GM04504 (cell line): ENCODE data around the gene CEP41.

ENCODE experiments used
- DNase-seq: peaks from one replicate; pipeline ENCODE4 v3.0.0-alpha.2; 2012; ENCODE audit warnings: low read depth

The CEP41 gene

DNA sequence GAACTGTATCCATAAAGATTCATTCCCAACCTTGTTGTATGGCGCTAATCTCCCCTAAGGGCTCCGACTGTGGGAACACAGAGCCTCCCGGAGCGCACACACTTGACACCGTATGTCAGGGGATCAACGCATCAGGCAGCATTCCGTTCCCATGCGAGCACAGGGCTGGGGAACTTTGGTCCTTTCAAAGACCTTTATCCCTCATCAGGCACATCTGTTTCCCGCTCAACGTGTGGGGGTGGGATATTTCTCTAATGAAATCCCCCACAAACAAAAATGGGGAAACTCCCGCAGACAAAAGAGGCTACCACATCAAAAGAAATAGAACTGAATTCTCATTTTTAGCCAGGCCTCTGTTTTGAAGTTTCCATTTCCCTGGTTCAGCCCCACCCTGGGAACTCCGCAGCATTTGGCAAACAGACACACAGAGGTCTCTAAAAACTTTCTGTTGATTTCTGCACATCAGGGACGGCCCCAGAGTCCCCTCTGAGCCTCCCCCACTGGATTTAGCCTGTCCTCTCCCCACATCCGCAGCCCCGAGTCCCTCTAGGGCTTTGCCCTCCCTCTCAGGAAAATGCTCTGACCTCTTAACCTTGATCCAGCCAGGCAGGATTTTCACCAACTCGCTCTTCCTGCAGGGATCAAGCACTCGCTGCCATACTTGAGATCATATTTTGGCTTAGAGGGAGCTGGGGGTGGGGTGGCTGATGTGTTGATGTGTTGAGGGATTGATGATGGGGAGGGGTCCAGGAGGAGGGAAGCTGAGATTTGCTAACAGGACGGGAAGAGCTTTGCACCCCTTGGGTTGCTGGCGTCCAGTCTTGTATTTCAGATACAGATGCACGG lies 89.6 kb downstream of the CEP41 start:
- DNase-seq: no peak

GRCh38 chr7:130349911-130350782 lies 90.7 kb downstream of the CEP41 start:
- DNase-seq: no peak

- no peak for DNase-seq
Measured at GRCh38 chr7:130346941-130347340, 93.9 kb downstream of the CEP41 start.

DNA sequence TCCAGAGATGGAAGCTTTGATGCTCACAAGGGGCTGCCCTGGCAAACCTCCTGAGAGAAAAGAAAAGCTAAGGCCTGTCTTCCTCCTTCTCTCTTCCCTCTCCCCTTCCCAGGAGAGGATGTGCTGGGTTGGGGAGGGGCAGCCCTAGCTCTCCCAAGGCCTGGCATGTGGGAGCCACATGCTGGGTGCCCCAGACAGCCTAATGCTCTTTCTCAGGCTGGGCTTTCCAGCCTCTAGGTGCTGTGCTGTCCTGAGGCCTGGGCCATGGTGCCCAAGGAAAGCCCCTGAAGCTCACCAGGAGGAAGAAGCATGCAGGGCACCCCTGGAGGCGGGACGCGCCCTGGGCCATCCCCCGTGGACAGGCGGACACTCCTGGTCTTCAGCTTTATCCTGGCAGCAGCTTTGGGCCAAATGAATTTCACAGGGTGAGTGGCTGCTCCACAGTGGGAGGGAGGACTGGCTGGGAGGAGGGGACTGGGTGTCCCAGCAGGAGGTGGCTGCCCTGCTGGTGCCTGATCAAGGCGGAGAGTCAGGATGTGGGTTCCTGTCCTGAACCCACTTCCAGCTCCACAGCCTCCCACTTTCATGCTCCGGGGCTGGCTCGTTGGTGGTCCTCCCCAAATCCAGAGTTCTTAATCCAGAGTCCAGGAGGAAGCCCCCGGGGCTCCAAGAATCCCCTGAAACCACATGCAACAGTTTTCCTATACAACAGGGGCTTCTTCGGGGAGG lies 94.5 kb downstream of the CEP41 start:
- DNase-seq: no peak

DNA sequence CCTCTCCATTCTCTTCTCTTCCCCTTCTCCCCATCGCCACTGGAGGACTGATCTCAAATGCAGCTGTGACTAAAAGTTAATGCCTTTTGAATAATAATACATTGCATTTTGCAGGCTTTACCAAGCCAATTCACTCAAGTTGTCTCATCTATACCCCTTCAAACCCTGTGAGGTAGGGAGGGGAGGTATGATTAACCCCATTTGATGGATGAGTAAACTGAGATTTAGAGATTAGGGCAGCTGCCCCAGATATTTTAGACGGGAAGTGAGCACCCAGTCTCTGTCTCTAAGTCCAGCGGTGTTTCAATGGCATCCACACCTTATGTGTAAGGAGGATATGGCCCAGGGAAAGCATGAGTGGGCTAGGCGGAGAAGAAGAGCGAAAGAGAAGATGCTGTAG lies 95.1 kb downstream of the CEP41 start:
- no peak for DNase-seq

DNA sequence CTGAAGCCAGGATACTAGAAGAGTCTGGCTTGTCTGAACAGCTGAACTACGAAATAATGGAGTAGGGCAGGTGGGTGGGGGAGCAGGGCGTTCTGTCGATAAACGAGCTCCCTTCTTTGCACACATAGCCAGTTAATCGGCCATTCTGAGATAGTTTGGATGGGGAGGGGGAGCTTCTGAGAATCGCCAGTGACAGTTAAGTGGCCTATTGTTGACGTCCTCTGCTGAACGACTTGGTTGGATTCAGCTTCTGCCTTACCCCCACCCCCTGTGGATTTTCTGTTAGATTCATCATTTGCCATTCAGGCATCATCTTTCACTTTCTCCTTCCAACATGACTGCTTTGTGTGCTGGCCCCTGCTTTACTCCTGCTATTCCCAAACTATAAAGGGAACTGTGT lies 95.7 kb downstream of the CEP41 start:
- DNase-seq: no peak

- DNase-seq: no peak
Measured at GRCh38 chr7:130344271-130344866, 96.4 kb downstream of the CEP41 start, which contains the start of gene CPA5. Gene CPA5, plus strand, starts transcription at chr7:130344816. Its CDS starts 1,670 bp downstream, at chr7:130346486.
